ENCODE data around the gene IFITM5.

IFITM5 gene

GRCh38 chr11:340539-341512 lies 41.5 kb upstream of the IFITM5 start:
- Histone ChIP-seq H3K27ac (ENCODE audit: low read length) (no peak overlapping the region), H3K9ac (ENCODE audit: low read length) (no peak overlapping the region), H3K36me3 (replicated peaks; ENCODE audit: low read depth, low read length) (no peaks in the 10 kb centered on the region), H3K27me3 (ENCODE audit: low read depth, low read length) (peaks cover 13% of the 10 kb centered on the region; the same call in 1 of the 2 replicates), H3K4me3 (ENCODE audit: low read length) (no peak overlapping the region), H3K9me3 (ENCODE audit: insufficient read depth, low read length) (no peaks in the 10 kb centered on the region), H3K79me2 (ENCODE audit: low read length) (no peaks in the 10 kb centered on the region), H3K4me2 (ENCODE audit: low read length) (0 out of 2 replicates have a peak overlapping the region, but pooled peaks have one; percentile 6), H4K20me1 (ENCODE audit: insufficient read depth, low read length) (no peaks in the 10 kb centered on the region), H2AFZ (ENCODE audit: low read depth, low read length) (peak overlapping the region; percentile 46; the same call in 1 of the 2 replicates), H3K4me1 (ENCODE audit: low read length) (peaks cover 8% of the 10 kb centered on the region; the same call in 1 of the 2 replicates)
- no peak for TF ChIP-seq EZH2phosphoT487 (IDR thresholded peaks at IDR 0.05; ENCODE audit: low read depth)

- Histone ChIP-seq H3K4me2 (ENCODE audit: low read length) (no peak overlapping the region), H3K36me3 (replicated peaks; ENCODE audit: low read depth, low read length) (no peaks in the 10 kb centered on the region), H4K20me1 (ENCODE audit: insufficient read depth, low read length) (no peaks in the 10 kb centered on the region), H3K27me3 (ENCODE audit: low read depth, low read length) (peaks cover 13% of the 10 kb centered on the region; the same call in 1 of the 2 replicates), H3K79me2 (ENCODE audit: low read length) (no peaks in the 10 kb centered on the region), H3K9ac (ENCODE audit: low read length) (no peak overlapping the region), H3K4me1 (ENCODE audit: low read length) (peaks cover 8% of the 10 kb centered on the region; the same call in 1 of the 2 replicates), H3K27ac (ENCODE audit: low read length) (no peak overlapping the region), H3K4me3 (ENCODE audit: low read length) (no peak overlapping the region), H2AFZ (ENCODE audit: low read depth, low read length) (no peak overlapping the region), H3K9me3 (ENCODE audit: insufficient read depth, low read length) (no peaks in the 10 kb centered on the region)
- TF ChIP-seq, protein P1, sequence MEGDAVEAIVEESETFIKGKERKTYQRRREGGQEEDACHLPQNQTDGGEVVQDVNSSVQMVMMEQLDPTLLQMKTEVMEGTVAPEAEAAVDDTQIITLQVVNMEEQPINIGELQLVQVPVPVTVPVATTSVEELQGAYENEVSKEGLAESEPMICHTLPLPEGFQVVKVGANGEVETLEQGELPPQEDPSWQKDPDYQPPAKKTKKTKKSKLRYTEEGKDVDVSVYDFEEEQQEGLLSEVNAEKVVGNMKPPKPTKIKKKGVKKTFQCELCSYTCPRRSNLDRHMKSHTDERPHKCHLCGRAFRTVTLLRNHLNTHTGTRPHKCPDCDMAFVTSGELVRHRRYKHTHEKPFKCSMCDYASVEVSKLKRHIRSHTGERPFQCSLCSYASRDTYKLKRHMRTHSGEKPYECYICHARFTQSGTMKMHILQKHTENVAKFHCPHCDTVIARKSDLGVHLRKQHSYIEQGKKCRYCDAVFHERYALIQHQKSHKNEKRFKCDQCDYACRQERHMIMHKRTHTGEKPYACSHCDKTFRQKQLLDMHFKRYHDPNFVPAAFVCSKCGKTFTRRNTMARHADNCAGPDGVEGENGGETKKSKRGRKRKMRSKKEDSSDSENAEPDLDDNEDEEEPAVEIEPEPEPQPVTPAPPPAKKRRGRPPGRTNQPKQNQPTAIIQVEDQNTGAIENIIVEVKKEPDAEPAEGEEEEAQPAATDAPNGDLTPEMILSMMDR (IDR thresholded peaks at IDR 0.05; ENCODE audit: low read depth, low read length), result no peak
- no peak for TF ChIP-seq EZH2phosphoT487 (IDR thresholded peaks at IDR 0.05; ENCODE audit: low read depth)
These were observed 40.6 kb upstream of the IFITM5 start for GRCh38 chr11:339963-340362.

DNA sequence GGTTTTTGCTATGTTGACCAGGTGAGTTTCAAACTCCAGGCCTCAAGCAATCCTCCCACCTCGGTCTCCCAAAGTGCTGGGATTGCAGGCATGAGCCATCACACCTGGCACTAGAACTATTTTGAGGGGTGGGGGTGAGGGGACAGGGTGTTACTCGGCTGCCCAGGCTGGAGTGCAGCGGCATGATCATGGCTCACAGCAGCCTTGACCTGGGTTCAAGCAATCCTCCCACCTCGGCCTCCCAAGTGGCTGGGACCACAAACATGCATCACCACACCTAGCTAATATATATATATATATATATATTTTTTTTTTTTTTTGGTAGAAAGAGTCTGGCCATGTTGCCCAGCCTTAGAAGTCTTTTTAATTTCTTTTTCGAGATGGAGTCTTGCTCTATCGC lies 38.4 kb upstream of the IFITM5 start:
- no peaks in the 10 kb centered on the region for H3K36me3 ChIP-seq (replicated peaks; ENCODE audit: low read depth, low read length)
- H3K9me3 ChIP-seq (ENCODE audit: insufficient read depth, low read length), result no peaks in the 10 kb centered on the region
- no peak overlapping the region for H3K27ac ChIP-seq (ENCODE audit: low read length)
- H3K4me3 ChIP-seq (ENCODE audit: low read length), result no peak overlapping the region
- no peak overlapping the region for H3K4me2 ChIP-seq (ENCODE audit: low read length)
- no peak overlapping the region for H3K9ac ChIP-seq (ENCODE audit: low read length)
- no peaks in the 10 kb centered on the region for H3K79me2 ChIP-seq (ENCODE audit: low read length)
- H3K27me3 ChIP-seq (ENCODE audit: low read depth, low read length), result peaks cover 13% of the 10 kb centered on the region; the same call in 1 of the 2 replicates
- no peak overlapping the region for H2AFZ ChIP-seq (ENCODE audit: low read depth, low read length)
- peaks cover 8% of the 10 kb centered on the region; the same call in 1 of the 2 replicates for H3K4me1 ChIP-seq (ENCODE audit: low read length)
- TF ChIP-seq EZH2phosphoT487 (IDR thresholded peaks at IDR 0.05; ENCODE audit: low read depth), result no peak
- TF ChIP-seq, protein P1 (IDR thresholded peaks at IDR 0.05; ENCODE audit: low read depth, low read length), result no peak
- H4K20me1 ChIP-seq (ENCODE audit: insufficient read depth, low read length), result no peaks in the 10 kb centered on the region

DNA sequence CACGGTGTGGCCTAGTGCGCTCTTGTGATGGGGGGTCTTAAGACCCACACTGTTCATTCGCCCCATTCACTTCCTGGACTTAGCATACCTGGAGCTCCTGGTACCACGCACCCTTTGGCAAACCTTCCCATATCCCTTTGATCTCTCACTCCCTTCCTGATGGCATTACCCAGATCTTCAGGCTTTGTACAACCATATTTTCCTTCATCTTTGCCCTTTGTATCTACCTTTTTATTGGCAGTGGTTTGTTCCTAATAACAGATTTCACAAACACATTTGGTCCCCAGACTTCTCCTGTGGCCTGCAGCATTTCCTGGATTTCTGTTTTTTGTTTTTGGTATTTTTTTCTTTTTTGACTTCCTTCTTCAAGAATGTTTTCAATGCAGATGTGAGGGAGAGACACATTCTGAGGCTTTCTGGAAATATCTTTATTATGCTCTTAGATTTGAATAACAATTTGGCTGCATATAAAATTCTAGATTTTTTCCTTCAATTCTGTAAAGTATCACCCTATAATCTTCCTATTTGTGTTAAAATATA lies 37.4 kb upstream of the IFITM5 start:
- H3K79me2 ChIP-seq (ENCODE audit: low read length), result no peaks in the 10 kb centered on the region
- H4K20me1 ChIP-seq (ENCODE audit: insufficient read depth, low read length), result no peaks in the 10 kb centered on the region
- H3K4me1 ChIP-seq (ENCODE audit: low read length), result peaks cover 9% of the 10 kb centered on the region
- H3K36me3 ChIP-seq (replicated peaks; ENCODE audit: low read depth, low read length), result no peaks in the 10 kb centered on the region
- no peak overlapping the region for H3K9ac ChIP-seq (ENCODE audit: low read length)
- no peak overlapping the region for H3K4me3 ChIP-seq (ENCODE audit: low read length)
- no peak overlapping the region for H3K27ac ChIP-seq (ENCODE audit: low read length)
- no peak for TF ChIP-seq EZH2phosphoT487 (IDR thresholded peaks at IDR 0.05; ENCODE audit: low read depth)
- TF ChIP-seq, protein P1 (IDR thresholded peaks at IDR 0.05; ENCODE audit: low read depth, low read length), result no peak
- no peak overlapping the region for H2AFZ ChIP-seq (ENCODE audit: low read depth, low read length)
- H3K4me2 ChIP-seq (ENCODE audit: low read length), result no peak overlapping the region
- H3K9me3 ChIP-seq (ENCODE audit: insufficient read depth, low read length), result no peaks in the 10 kb centered on the region
- peaks cover 13% of the 10 kb centered on the region; the same call in 1 of the 2 replicates for H3K27me3 ChIP-seq (ENCODE audit: low read depth, low read length)
